HL-60 (cell line): ENCODE data around the gene USH2A.

Source experiments
- DNase-seq, 2 experiments: peaks; one replicate each; pipeline ENCODE4 v3.0.0-alpha.2; 2010 to 2020; ENCODE audit warnings: low read depth in 1 of 2, low spot score in 1 of 2
- H3K27ac ChIP-seq: fragments of 250-450 bp; sonication (Bioruptor Pico); replicated peaks from 2 replicates; pipeline ENCODE4 v1.5.1; 2020; ENCODE audit warnings: mild to moderate bottlenecking, moderate library complexity
- H3K27me3 ChIP-seq: fragments of 250-450 bp; sonication (Bioruptor Pico); 2 replicates; pipeline ENCODE4 v1.5.1; 2021; ENCODE audit warnings: mild to moderate bottlenecking, moderate library complexity; ENCODE audit not compliant: insufficient read depth, poor library complexity, severe bottlenecking
- H3K4me3 ChIP-seq: replicated peaks from 2 replicates; pipeline ENCODE4 v1.5.1; 2011; ENCODE audit warnings: mild to moderate bottlenecking, control low read depth, low read length; ENCODE audit not compliant: insufficient read depth
- GABPA ChIP-seq: IDR thresholded peaks from 2 replicates; pipeline ENCODE4 v1.6.1; 2012; ENCODE audit warnings: low read depth
- POLR2AphosphoS5 ChIP-seq: IDR thresholded peaks from 2 replicates; pipeline ENCODE4 v1.6.1; 2012; ENCODE audit warnings: low read depth
- SPI1 ChIP-seq: IDR thresholded peaks from 2 replicates; pipeline ENCODE4 v1.6.1; 2012; ENCODE audit warnings: low read depth, mild to moderate bottlenecking, borderline replicate concordance
- TF ChIP-seq, protein P1 (sequence below): IDR thresholded peaks from 2 replicates; pipeline ENCODE4 v1.6.1; 2012; ENCODE audit warnings: low read depth; ENCODE audit not compliant: insufficient replicate concordance
- TF ChIP-seq, protein P2 (sequence below): IDR thresholded peaks from one replicate; pipeline ENCODE4 v1.5.1; 2011; ENCODE audit warnings: low read length, control low read depth, inconsistent platforms; ENCODE audit not compliant: insufficient read depth

Gene USH2A

DNA sequence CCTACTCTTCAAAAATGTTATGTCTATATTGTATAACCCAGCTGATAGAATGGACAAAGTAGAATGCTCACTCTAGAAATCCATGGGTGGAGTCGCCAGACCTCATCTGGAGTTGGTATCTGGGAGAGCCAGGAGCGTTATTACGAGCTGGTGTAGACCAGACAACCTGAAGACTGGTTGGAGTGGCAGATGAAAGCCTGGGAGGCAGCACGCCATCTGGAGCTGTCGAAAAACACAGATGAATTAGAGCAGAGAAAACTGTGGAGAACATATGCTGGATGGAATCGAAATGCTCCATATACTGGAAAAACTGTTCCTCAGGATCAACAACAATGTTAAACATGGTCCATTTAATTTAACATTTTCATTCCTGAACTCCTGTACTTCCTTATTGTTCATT lies 522.6 kb downstream of the USH2A start:
- Histone ChIP-seq H3K27ac (no peak overlapping the region), H3K4me3 (no peak overlapping the region), H3K27me3 (no peaks in the 10 kb centered on the region)
- TF ChIP-seq SPI1 (no peak), POLR2AphosphoS5 (no peak), GABPA (no peak)
- TF ChIP-seq, protein P1, sequence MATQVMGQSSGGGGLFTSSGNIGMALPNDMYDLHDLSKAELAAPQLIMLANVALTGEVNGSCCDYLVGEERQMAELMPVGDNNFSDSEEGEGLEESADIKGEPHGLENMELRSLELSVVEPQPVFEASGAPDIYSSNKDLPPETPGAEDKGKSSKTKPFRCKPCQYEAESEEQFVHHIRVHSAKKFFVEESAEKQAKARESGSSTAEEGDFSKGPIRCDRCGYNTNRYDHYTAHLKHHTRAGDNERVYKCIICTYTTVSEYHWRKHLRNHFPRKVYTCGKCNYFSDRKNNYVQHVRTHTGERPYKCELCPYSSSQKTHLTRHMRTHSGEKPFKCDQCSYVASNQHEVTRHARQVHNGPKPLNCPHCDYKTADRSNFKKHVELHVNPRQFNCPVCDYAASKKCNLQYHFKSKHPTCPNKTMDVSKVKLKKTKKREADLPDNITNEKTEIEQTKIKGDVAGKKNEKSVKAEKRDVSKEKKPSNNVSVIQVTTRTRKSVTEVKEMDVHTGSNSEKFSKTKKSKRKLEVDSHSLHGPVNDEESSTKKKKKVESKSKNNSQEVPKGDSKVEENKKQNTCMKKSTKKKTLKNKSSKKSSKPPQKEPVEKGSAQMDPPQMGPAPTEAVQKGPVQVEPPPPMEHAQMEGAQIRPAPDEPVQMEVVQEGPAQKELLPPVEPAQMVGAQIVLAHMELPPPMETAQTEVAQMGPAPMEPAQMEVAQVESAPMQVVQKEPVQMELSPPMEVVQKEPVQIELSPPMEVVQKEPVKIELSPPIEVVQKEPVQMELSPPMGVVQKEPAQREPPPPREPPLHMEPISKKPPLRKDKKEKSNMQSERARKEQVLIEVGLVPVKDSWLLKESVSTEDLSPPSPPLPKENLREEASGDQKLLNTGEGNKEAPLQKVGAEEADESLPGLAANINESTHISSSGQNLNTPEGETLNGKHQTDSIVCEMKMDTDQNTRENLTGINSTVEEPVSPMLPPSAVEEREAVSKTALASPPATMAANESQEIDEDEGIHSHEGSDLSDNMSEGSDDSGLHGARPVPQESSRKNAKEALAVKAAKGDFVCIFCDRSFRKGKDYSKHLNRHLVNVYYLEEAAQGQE: no peak
- TF ChIP-seq, protein P2, sequence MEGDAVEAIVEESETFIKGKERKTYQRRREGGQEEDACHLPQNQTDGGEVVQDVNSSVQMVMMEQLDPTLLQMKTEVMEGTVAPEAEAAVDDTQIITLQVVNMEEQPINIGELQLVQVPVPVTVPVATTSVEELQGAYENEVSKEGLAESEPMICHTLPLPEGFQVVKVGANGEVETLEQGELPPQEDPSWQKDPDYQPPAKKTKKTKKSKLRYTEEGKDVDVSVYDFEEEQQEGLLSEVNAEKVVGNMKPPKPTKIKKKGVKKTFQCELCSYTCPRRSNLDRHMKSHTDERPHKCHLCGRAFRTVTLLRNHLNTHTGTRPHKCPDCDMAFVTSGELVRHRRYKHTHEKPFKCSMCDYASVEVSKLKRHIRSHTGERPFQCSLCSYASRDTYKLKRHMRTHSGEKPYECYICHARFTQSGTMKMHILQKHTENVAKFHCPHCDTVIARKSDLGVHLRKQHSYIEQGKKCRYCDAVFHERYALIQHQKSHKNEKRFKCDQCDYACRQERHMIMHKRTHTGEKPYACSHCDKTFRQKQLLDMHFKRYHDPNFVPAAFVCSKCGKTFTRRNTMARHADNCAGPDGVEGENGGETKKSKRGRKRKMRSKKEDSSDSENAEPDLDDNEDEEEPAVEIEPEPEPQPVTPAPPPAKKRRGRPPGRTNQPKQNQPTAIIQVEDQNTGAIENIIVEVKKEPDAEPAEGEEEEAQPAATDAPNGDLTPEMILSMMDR: no peak
- DNase-seq: no peak

DNA sequence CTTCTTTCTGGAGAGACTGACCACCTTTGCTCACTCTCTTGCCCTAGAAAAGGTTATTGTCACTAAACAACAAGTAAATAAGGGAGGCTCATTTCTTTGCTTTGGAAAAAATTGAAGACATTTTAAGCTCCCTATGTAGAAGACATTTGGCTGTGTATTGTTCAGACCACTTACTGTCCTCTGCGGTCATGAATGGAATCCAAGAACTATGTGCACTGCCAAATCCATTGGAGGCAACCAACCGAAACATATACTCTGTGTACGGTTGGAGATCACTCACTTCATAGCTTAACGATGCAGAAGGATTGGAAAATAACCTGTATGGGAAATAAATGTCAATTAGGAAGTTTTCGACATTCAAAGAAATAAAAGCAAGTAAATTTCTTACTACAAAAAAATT lies 523.3 kb downstream of the USH2A start:
- no peak for DNase-seq
- TF ChIP-seq, protein P2: no peak
- TF ChIP-seq POLR2AphosphoS5 (no peak), SPI1 (no peak), GABPA (no peak)
- TF ChIP-seq, protein P1: no peak
- Histone ChIP-seq H3K27ac (no peak overlapping the region), H3K4me3 (no peak overlapping the region), H3K27me3 (no peaks in the 10 kb centered on the region)

DNA sequence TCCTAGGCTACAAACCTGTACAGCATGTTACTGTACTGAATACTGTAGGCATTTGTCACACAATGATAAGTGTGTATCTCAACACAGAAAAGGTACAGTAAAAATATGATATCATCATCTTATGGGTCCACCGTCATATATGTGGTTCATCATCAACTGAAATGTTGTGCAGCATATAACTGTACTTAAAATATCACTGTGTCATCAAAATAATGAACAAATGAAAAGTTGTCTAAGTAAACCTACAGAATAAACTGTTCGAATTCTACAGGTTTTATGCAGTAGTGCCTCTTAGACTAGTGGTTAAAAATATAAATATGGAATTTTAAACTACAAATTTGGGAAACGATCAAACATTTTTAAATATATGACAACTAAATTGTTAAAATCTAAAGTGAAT lies 527.4 kb downstream of the USH2A start:
- TF ChIP-seq SPI1: no peak
- TF ChIP-seq GABPA: no peak
- TF ChIP-seq, protein P1: no peak
- TF ChIP-seq POLR2AphosphoS5: no peak
- TF ChIP-seq, protein P2: no peak
- DNase-seq: no peak
- Histone ChIP-seq H3K27me3 (no peaks in the 10 kb centered on the region), H3K4me3 (no peak overlapping the region), H3K27ac (no peak overlapping the region)
